Panc1 (cell line): ENCODE data around the gene MDM1. TPM values are rescaled to one million over a fixed set of nuclear protein-coding genes. Genes with fewer than 3 reads are reported as not detected.

ENCODE experiments used
- ATAC-seq: fragments of 200-7000 bp; cut with Tn5 transposase; 2 replicates; pipeline ENCODE4 v1.9.1; 2020; ENCODE audit warnings: mild to moderate bottlenecking, moderate library complexity
- BruUV-seq: library from RNA; stranded (reverse); fragments of 400-500 nt; replicated peaks from 2 replicates; lab custom pipeline; 2021; lab: Mats Ljungman, UMichigan
- CTCF ChIA-PET: fragments of 300-600 bp; sonication (Branson Sonifier 250); formaldehyde crosslinking; loops from one replicate; lab custom pipeline; 2022; ENCODE audit warnings: antibody characterized with exemption; lab: Charles Lee
- POLR2A ChIA-PET: fragments of 300-600 bp; sonication (Branson Sonifier 250); formaldehyde crosslinking; loops from one replicate; lab custom pipeline; 2022; ENCODE audit warnings: antibody characterized with exemption; lab: Charles Lee
- DNase-seq: peaks from one replicate; pipeline ENCODE4 v3.0.0-alpha.2; 2010; ENCODE audit warnings: low read depth, low spot score
- H3K27ac ChIP-seq: 2 replicates; pipeline ENCODE4 v1.5.1; 2011; ENCODE audit warnings: mild to moderate bottlenecking, low read length, inconsistent platforms
- H3K27me3 ChIP-seq: fragments of 200-500 bp; sonication (Bioruptor generic); 2 replicates; pipeline ENCODE4 v1.6.0; 2014; ENCODE audit warnings: low read length, inconsistent platforms; ENCODE audit not compliant: control insufficient read depth, insufficient read depth
- H3K36me3 ChIP-seq: fragments of 200-500 bp; sonication (Bioruptor generic); 2 replicates; pipeline ENCODE4 v1.5.1; 2014; ENCODE audit warnings: inconsistent platforms, mild to moderate bottlenecking, low read length, moderate library complexity; ENCODE audit not compliant: control insufficient read depth, insufficient read depth
- H3K4me1 ChIP-seq: 2 replicates; pipeline ENCODE4 v1.5.1; 2011; ENCODE audit warnings: inconsistent platforms, mild to moderate bottlenecking, low read length, moderate library complexity; ENCODE audit not compliant: control insufficient read depth, insufficient read depth
- H3K4me3 ChIP-seq, 2 experiments: 2 replicates each; pipeline ENCODE4 v1.5.1; 2011 to 2012; ENCODE audit warnings: low read depth in 2 of 2, low read length in 2 of 2, mild to moderate bottlenecking in 2 of 2, inconsistent platforms in 1 of 2, moderate library complexity in 1 of 2
- H3K9me3 ChIP-seq: fragments of 200-500 bp; sonication (Bioruptor generic); 2 replicates; pipeline ENCODE4 v1.5.1; 2014; ENCODE audit warnings: low read depth, mild to moderate bottlenecking, inconsistent platforms, low read length, moderate library complexity; ENCODE audit not compliant: control insufficient read depth, insufficient read depth
- POLR2AphosphoS5 ChIP-seq: IDR thresholded peaks from 2 replicates; pipeline ENCODE4 v1.6.1; 2012; ENCODE audit warnings: mild to moderate bottlenecking, low read depth, low read length, moderate library complexity
- SIN3A ChIP-seq: IDR thresholded peaks from 2 replicates; pipeline ENCODE4 v1.6.1; 2012; ENCODE audit warnings: low read depth, mild to moderate bottlenecking, low read length, moderate library complexity, borderline replicate concordance; ENCODE audit not compliant: insufficient read depth
- TCF7L2 ChIP-seq: IDR thresholded peaks from 2 replicates; pipeline ENCODE4 v1.6.1; 2011; ENCODE audit warnings: mild to moderate bottlenecking, low read depth, low read length, inconsistent platforms
- in situ Hi-C: cut with HindIII; loops from 2 replicates; pipeline ENCODE4 v1.10.0; 2016; ENCODE audit warnings: low sequenced_read_pairs, low pct_unique_long_range_greater_than_20kb
- intact Hi-C: fragments of 100-400 bp; cut with micrococcal nuclease; formaldehyde crosslinking; loops from one replicate; pipeline ENCODE4 v1.10.0; 2022; ENCODE audit not compliant: unreplicated experiment
- total RNA-seq: library from RNA; stranded (reverse); gene quantifications from one replicate; pipeline ENCODE4 v1.2.1, GENCODE V29; 2021; ENCODE audit not compliant: unreplicated experiment
- TF ChIP-seq, protein P1 (sequence below): fragments of 450-650 bp; IDR thresholded peaks from 2 replicates; pipeline ENCODE4 v1.5.1; 2017; ENCODE audit warnings: mild to moderate bottlenecking
- TF ChIP-seq, protein P2 (sequence below), 2 experiments: IDR thresholded peaks; 2 replicates each; pipeline ENCODE4 v1.6.1; 2011 to 2012; ENCODE audit warnings: low read depth in 2 of 2, control low read depth in 1 of 2, low read length in 1 of 2, mild to moderate bottlenecking in 1 of 2, moderate library complexity in 1 of 2; ENCODE audit not compliant: insufficient read depth in 1 of 2

Gene MDM1
- total RNA-seq, 1 experiment from 2014 or later: 17.8 TPM

DNA sequence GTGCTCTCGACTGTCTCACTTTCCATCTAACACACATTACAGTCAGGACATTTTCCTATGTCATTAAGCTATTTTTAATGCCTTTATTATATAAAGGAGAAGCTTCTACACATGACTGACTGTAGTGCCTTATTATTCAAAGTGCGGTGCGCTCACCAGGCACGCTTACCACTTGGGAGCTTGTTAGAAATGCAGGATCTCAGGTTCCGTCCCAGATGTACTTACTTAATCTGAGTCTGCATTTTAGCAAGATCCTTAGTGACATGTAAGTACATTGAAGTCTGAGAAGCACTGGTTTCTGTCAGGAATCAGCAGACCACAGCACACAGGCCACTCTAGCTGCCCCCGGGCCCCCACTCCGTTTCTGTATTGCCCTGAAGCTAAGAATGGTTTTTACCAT lies 44.7 kb upstream of the MDM1 start:
- CTCF ChIA-PET: no interaction called here
- in situ Hi-C loops: no loop called here
- Histone ChIP-seq H3K4me1 (peaks cover 20% of the 10 kb centered on the region), H3K4me3 (no peak overlapping the region), H3K27ac (peak overlapping the region; percentile 66), H3K36me3 (no peaks in the 10 kb centered on the region), H3K27me3 (no peaks in the 10 kb centered on the region), H3K9me3 (no peaks in the 10 kb centered on the region)
- intact Hi-C loops: no loop called here
- ATAC-seq: no peak
- TF ChIP-seq, protein P1, sequence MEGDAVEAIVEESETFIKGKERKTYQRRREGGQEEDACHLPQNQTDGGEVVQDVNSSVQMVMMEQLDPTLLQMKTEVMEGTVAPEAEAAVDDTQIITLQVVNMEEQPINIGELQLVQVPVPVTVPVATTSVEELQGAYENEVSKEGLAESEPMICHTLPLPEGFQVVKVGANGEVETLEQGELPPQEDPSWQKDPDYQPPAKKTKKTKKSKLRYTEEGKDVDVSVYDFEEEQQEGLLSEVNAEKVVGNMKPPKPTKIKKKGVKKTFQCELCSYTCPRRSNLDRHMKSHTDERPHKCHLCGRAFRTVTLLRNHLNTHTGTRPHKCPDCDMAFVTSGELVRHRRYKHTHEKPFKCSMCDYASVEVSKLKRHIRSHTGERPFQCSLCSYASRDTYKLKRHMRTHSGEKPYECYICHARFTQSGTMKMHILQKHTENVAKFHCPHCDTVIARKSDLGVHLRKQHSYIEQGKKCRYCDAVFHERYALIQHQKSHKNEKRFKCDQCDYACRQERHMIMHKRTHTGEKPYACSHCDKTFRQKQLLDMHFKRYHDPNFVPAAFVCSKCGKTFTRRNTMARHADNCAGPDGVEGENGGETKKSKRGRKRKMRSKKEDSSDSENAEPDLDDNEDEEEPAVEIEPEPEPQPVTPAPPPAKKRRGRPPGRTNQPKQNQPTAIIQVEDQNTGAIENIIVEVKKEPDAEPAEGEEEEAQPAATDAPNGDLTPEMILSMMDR: no peak
- TF ChIP-seq, protein P2, sequence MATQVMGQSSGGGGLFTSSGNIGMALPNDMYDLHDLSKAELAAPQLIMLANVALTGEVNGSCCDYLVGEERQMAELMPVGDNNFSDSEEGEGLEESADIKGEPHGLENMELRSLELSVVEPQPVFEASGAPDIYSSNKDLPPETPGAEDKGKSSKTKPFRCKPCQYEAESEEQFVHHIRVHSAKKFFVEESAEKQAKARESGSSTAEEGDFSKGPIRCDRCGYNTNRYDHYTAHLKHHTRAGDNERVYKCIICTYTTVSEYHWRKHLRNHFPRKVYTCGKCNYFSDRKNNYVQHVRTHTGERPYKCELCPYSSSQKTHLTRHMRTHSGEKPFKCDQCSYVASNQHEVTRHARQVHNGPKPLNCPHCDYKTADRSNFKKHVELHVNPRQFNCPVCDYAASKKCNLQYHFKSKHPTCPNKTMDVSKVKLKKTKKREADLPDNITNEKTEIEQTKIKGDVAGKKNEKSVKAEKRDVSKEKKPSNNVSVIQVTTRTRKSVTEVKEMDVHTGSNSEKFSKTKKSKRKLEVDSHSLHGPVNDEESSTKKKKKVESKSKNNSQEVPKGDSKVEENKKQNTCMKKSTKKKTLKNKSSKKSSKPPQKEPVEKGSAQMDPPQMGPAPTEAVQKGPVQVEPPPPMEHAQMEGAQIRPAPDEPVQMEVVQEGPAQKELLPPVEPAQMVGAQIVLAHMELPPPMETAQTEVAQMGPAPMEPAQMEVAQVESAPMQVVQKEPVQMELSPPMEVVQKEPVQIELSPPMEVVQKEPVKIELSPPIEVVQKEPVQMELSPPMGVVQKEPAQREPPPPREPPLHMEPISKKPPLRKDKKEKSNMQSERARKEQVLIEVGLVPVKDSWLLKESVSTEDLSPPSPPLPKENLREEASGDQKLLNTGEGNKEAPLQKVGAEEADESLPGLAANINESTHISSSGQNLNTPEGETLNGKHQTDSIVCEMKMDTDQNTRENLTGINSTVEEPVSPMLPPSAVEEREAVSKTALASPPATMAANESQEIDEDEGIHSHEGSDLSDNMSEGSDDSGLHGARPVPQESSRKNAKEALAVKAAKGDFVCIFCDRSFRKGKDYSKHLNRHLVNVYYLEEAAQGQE (IDR thresholded peaks at IDR 0.05; ENCODE audit: insufficient read depth in 1 of 2, low read depth in 2 of 2, low read length in 1 of 2): no peak
- TF ChIP-seq TCF7L2 (no peak), SIN3A (no peak), POLR2AphosphoS5 (no peak)
- no peak for DNase-seq
- no TSS peak for BruUV-seq
- POLR2A ChIA-PET: no interaction called here

DNA sequence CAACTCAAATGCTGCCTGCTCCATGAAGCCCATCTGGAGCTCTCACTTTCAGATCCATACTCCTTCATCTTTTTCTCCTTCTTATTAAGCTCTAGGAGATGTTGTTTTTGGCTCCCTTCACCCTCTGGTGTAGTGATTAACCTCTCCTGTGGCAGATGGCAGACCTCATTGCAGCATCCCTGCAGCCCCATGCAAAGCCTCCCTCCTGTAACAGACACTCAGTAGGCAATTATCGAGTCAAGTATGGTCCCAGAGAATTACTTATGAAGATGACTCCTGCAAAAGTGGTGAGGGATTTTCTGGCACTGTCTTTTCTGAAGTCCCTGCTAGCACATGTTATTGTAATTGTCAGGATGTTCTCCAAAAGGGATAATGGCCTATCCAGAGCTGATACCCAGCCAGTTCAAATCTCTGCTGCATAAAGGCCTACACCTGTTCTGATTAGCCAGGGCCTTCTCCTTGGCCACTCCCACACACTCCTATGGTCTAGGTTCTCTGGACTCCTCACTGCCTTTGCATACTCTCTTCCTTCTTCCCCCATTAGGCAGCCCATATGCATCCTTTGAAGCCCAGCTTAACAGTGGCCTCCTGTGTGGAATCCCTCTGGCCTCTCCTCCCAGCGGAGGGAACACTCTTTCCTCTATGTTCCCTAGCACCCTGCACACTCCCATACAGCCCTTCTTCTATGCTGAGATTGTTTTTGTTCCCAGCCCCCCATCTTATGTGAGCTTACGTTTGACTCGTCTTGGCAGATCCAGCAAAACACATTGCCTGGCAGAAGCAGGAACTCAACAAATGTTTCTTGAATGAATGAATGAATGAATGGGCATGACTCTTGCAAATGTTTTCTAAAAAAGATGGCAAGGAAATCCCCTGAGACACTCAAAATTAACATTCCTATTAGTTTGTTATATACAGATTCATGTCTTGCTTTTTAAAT lies 43.9 kb upstream of the MDM1 start:
- ChIA-PET CTCF (interaction anchor here (0.6 kb wide), 1 partner anchor 486 kb away, joined by 6 read pairs; no protein-coding TSS in a partner anchor), POLR2A (no interaction called here)
- intact Hi-C loops (no loop called here), in situ Hi-C loops (no loop called here)
- TF ChIP-seq SIN3A (no peak), TCF7L2 (no peak), POLR2AphosphoS5 (no peak)
- TF ChIP-seq, protein P2 (IDR thresholded peaks at IDR 0.05; ENCODE audit: insufficient read depth in 1 of 2, low read depth in 2 of 2, low read length in 1 of 2): no peak
- TF ChIP-seq, protein P1: no peak
- no peak for ATAC-seq
- H3K9me3 ChIP-seq: no peaks in the 10 kb centered on the region
- no peak for DNase-seq
- no peaks in the 10 kb centered on the region for H3K36me3 ChIP-seq
- H3K27me3 ChIP-seq: no peaks in the 10 kb centered on the region
- H3K4me3 ChIP-seq: no peak overlapping the region
- peak overlapping the region; percentile 71; the same call in 1 of the 2 replicates for H3K27ac ChIP-seq
- H3K4me1 ChIP-seq: peaks cover 20% of the 10 kb centered on the region
- no TSS peak for BruUV-seq
